ENCODE measurements around the gene NUDT1. TPM values are rescaled to one million over a fixed set of nuclear protein-coding genes. Genes with fewer than 3 reads are reported as not detected.

Gene NUDT1
- total RNA-seq, 1 experiment from 2014 or later, result 92.6 TPM

DNA sequence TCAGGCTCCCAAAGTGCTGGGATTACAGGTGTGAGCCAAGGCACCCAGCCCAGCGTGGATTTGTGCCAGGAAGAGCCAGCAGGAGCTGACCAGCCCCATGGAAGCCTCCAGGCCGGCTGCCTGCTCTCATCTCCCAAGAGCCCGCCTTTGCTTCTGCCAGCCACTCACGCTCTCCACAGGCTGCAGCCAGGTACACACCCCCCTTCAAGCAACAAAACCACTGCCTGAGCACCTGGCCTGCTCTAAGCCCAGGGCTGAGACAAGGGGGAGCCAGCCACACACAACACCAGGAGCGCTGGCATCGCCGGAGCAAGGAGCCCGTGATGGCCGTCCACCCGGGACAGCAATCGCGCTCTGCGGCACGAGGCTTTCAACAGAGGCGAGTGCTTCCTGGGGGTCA, 43.8 kb upstream of the NUDT1 start:
- no peak for DNase-seq (ENCODE audit: low read depth, low spot score)
- ChIA-PET POLR2A (no interaction called here), CTCF (no interaction called here)
- Histone ChIP-seq H3K27ac (ENCODE audit: low read length) (no peak overlapping the region), H3K9me3 (ENCODE audit: control insufficient read depth, insufficient read depth, low read depth, low read length) (no peaks in the 10 kb centered on the region), H3K4me3 (ENCODE audit: low read depth in 2 of 2, low read length in 2 of 2) (no peak overlapping the region), H3K4me1 (ENCODE audit: control insufficient read depth, insufficient read depth, low read length) (no peaks in the 10 kb centered on the region), H3K27me3 (ENCODE audit: control insufficient read depth, insufficient read depth, low read length) (no peaks in the 10 kb centered on the region), H3K36me3 (ENCODE audit: control insufficient read depth, insufficient read depth, low read length) (no peaks in the 10 kb centered on the region)
- BruUV-seq (replicated peaks), result no TSS peak
- ATAC-seq, result no peak
- TF ChIP-seq SIN3A (IDR thresholded peaks at IDR 0.05; ENCODE audit: borderline replicate concordance, insufficient read depth, low read depth, low read length), result no peak
- TF ChIP-seq CTCF (IDR thresholded peaks at IDR 0.05), result no peak
- TF ChIP-seq REST (IDR thresholded peaks at IDR 0.05; ENCODE audit: insufficient read depth in 1 of 2, low read depth in 2 of 2, low read length in 1 of 2), result no peak
- no peak for TF ChIP-seq TCF7L2 (IDR thresholded peaks at IDR 0.05; ENCODE audit: low read depth, low read length)
- no peak for TF ChIP-seq POLR2AphosphoS5 (IDR thresholded peaks at IDR 0.05; ENCODE audit: low read depth, low read length)
- in situ Hi-C loops (cut with HindIII; ENCODE audit: low pct_unique_long_range_greater_than_20kb, low sequenced_read_pairs), result loop anchor here (10.0 kb wide), 1 partner anchor 63 kb away; no protein-coding TSS in a partner anchor
- intact Hi-C loops (cut with micrococcal nuclease; ENCODE audit: unreplicated experiment), result no loop called here

DNA sequence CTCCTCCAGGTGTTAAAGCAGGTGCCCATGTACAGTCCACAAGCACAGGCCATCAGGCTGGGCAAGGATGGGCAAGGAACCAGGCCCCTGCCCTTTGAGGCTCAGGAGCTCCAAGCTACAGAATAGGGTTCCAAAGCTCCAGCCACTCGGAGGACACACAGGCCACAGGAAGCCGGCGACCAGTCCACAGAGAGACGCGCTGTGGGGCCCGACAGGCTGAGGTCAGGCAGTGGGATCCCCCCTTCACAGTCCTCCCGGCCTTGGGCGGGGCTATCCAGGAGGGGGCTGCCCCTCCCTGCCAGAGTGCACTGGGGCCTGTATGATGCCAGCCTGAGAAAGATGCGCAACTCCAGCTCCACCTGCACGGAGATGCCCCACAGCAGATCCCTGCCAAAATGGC, 43.3 kb upstream of the NUDT1 start:
- Histone ChIP-seq H3K9me3 (ENCODE audit: control insufficient read depth, insufficient read depth, low read depth, low read length) (no peaks in the 10 kb centered on the region), H3K27me3 (ENCODE audit: control insufficient read depth, insufficient read depth, low read length) (no peaks in the 10 kb centered on the region), H3K4me1 (ENCODE audit: control insufficient read depth, insufficient read depth, low read length) (no peaks in the 10 kb centered on the region), H3K4me3 (ENCODE audit: low read depth in 2 of 2, low read length in 2 of 2) (no peak overlapping the region), H3K27ac (ENCODE audit: low read length) (no peak overlapping the region), H3K36me3 (ENCODE audit: control insufficient read depth, insufficient read depth, low read length) (no peaks in the 10 kb centered on the region)
- ATAC-seq (no peak), DNase-seq (ENCODE audit: low read depth, low spot score) (no peak)
- CTCF ChIA-PET, result no interaction called here
- POLR2A ChIA-PET, result no interaction called here
- intact Hi-C loops (cut with micrococcal nuclease; ENCODE audit: unreplicated experiment), result no loop called here
- in situ Hi-C loops (cut with HindIII; ENCODE audit: low pct_unique_long_range_greater_than_20kb, low sequenced_read_pairs), result loop anchor here (10.0 kb wide), 1 partner anchor 64 kb away; no protein-coding TSS in a partner anchor
- BruUV-seq (replicated peaks), result no TSS peak
- TF ChIP-seq TCF7L2 (IDR thresholded peaks at IDR 0.05; ENCODE audit: low read depth, low read length) (no peak), REST (IDR thresholded peaks at IDR 0.05; ENCODE audit: insufficient read depth in 1 of 2, low read depth in 2 of 2, low read length in 1 of 2) (no peak), CTCF (IDR thresholded peaks at IDR 0.05) (no peak), SIN3A (IDR thresholded peaks at IDR 0.05; ENCODE audit: borderline replicate concordance, insufficient read depth, low read depth, low read length) (no peak), POLR2AphosphoS5 (IDR thresholded peaks at IDR 0.05; ENCODE audit: low read depth, low read length) (no peak)
